Measurements from ENCODE around the gene PIEZO2.

DNA sequence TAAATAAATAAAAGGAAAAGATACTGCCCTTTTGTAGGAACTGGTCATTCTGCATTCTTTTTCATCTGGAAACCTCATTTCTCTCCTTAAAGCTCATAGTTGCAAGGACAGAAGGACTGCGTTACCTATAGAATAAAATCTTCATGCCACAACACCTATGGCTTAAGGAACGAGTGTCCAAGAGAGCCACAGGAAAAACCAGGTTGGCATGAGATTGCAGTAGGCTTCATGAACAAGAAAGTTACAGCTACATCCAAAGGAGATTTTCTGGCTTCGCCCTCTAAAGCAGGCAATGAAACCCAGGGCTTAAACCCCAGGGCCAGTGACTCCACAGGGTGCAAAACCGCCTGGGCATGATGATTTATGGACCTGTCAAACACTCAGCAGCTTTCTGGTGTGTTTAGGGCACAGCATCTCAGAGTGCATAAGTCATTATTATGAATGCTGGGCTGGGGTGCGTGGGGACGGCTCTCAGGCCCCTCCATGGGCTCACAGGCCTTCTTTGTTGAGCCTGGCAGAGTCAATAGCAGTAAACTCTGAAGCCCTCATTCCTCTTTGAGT is 30.7 kb upstream of the PIEZO2 start:
- TF ChIP-seq CTCF (IDR thresholded peaks at IDR 0.05) = no peak
- no peak for TF ChIP-seq POLR2A (IDR thresholded peaks at IDR 0.05)

Measured in ovary (tissue), 3 donors.